GM21423 (cell line): ENCODE data around the gene AGPAT3.
A peak's percentile ranks its signal among the peaks of the same experiment; 100 is the strongest.
"Not testable (repeated sequence)": the region's sequence is repeated elsewhere in the genome, so short reads cannot be mapped to it uniquely, and the experiment has no call there.

Experiments used
- ATAC-seq: cut with Tn5 transposase; IDR thresholded peaks from one replicate; pipeline ENCODE4 v1.9.1; 2021; ENCODE audit warnings: mild to moderate bottlenecking, moderate library complexity; ENCODE audit not compliant: unreplicated experiment

AGPAT3 gene

GRCh38 chr21:43864962-43865539 is at the start of gene AGPAT3:
Gene AGPAT3, plus strand, starts transcription at chr21:43865223. Its CDS starts 94,459 bp downstream, at chr21:43959682.
- peak; percentile 22 for ATAC-seq

- no peak for ATAC-seq
Measured at GRCh38 chr21:43815991-43816390, 49.0 kb upstream of the AGPAT3 start.

GRCh38 chr21:43816611-43817071 is 48.4 kb upstream of the AGPAT3 start:
- ATAC-seq, result no peak

- ATAC-seq, result no peak
Measured at GRCh38 chr21:43817157-43818086, 47.6 kb upstream of the AGPAT3 start.

GRCh38 chr21:43818685-43819084 is 46.3 kb upstream of the AGPAT3 start:
- ATAC-seq, result no peak

- no peak for ATAC-seq
Measured at GRCh38 chr21:43819511-43820405, 45.3 kb upstream of the AGPAT3 start.

- no peak for ATAC-seq
Measured at GRCh38 chr21:43820466-43820865, 44.6 kb upstream of the AGPAT3 start.

- not testable (repeated sequence) for ATAC-seq
Measured at GRCh38 chr21:43822166-43822565, 42.9 kb upstream of the AGPAT3 start.

- ATAC-seq, result not testable (repeated sequence)
Measured at GRCh38 chr21:43822741-43823140, 42.3 kb upstream of the AGPAT3 start.

GRCh38 chr21:43824333-43825241 is 40.4 kb upstream of the AGPAT3 start:
- ATAC-seq, result no peak

- ATAC-seq, result no peak
Measured at GRCh38 chr21:43825242-43825935, 39.6 kb upstream of the AGPAT3 start.

GRCh38 chr21:43825936-43826622 is 38.9 kb upstream of the AGPAT3 start:
- no peak for ATAC-seq

- ATAC-seq, result no peak
Measured at GRCh38 chr21:43826623-43826974, 38.4 kb upstream of the AGPAT3 start.

- no peak for ATAC-seq
Measured at GRCh38 chr21:43827015-43827611, 37.9 kb upstream of the AGPAT3 start.

GRCh38 chr21:43829161-43829560 is 35.9 kb upstream of the AGPAT3 start:
- no peak for ATAC-seq

- no peak for ATAC-seq
Measured at GRCh38 chr21:43829575-43830119, 35.4 kb upstream of the AGPAT3 start.

- ATAC-seq, result no peak
Measured at GRCh38 chr21:43832158-43832550, 32.9 kb upstream of the AGPAT3 start.

- ATAC-seq, result no peak
Measured at GRCh38 chr21:43832648-43833047, 32.4 kb upstream of the AGPAT3 start.
